ENCODE measurements around the gene WBP1L.
"Not testable (repeated sequence)": the region's sequence is repeated elsewhere in the genome, so short reads cannot be mapped to it uniquely, and the experiment has no call there.

Gene WBP1L

DNA sequence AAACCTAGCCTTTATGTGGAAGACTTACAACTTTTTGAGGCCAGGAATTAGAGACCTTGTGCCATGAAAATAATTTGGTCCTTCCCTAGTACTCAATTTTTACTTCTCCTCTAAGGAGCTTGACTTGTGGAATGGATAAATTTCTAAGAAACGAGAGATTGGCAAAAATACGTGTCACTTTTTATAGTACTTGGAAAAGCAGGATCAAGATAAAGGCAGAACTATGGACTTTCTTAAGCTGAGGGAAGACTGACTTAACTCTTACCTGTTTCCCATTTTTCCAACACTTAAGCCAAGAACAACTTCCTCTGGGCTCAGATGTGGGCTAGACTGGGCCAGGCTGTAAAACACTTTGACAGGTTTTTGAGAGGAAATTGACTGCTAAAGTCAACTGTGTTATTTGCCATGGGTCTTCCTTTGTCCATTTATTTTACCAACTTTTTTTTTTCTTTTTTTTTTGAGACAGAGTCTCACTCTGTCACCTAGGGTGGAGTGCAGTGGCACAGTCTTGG is 2.0 kb upstream of the WBP1L start:
- no peaks in the 10 kb centered on the region for H3K27me3 Mint-ChIP-seq
- no peaks in the 10 kb centered on the region for H3K36me3 Mint-ChIP-seq
- no peak overlapping the region for H3K4me3 Mint-ChIP-seq
- H3K27ac Mint-ChIP-seq: no peak overlapping the region
- peaks cover 6% of the 10 kb centered on the region for H3K9me3 Mint-ChIP-seq
- peaks cover 39% of the 10 kb centered on the region for H3K4me1 Mint-ChIP-seq

GRCh38 chr10:102742313-102742712 is 1.4 kb upstream of the WBP1L start:
- H3K4me3 Mint-ChIP-seq, H3K27ac Mint-ChIP-seq, H3K9me3 Mint-ChIP-seq, H3K27me3 Mint-ChIP-seq, H3K36me3 Mint-ChIP-seq: not testable (repeated sequence)
- peaks cover 41% of the 10 kb centered on the region for H3K4me1 Mint-ChIP-seq

GRCh38 chr10:102743078-102743587 is 615 bp upstream of the WBP1L start:
- no peaks in the 10 kb centered on the region for H3K27me3 Mint-ChIP-seq
- H3K4me1 Mint-ChIP-seq: peaks cover 42% of the 10 kb centered on the region
- H3K9me3 Mint-ChIP-seq: peaks cover 6% of the 10 kb centered on the region
- peak overlapping the region; percentile 95 for H3K27ac Mint-ChIP-seq
- H3K36me3 Mint-ChIP-seq: no peaks in the 10 kb centered on the region
- H3K4me3 Mint-ChIP-seq: peak overlapping the region; percentile 90

GRCh38 chr10:102744374-102745051 is 765 bp downstream of the WBP1L start:
- Mint-ChIP-seq H3K4me3 (peak overlapping the region; percentile 90), H3K9me3 (peaks cover 6% of the 10 kb centered on the region)

DNA sequence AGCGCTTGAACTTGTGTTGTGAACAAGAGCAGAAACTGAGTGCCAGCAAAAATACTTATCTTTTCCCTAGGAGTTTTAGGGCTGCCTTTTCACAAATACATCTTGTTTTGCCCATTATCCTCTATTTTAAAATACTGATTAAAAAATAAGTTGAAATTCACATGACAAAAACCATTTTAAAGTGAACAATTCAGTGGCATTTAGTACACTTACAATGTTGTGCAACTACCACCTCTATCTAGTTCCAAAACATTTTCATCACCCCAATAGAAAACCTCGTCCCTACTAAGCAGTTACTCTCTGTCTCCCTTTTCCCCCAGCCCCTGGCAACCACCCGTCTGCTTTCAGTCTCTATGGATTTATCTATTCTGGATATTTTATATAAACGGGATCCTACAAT is 1.4 kb downstream of the WBP1L start:
- Mint-ChIP-seq H3K27me3 (no peaks in the 10 kb centered on the region), H3K27ac (peak overlapping the region; percentile 33)

More at GRCh38 chr10:102744374-102745051, 765 bp downstream of the WBP1L start:
- peak overlapping the region; percentile 81 for H3K27ac Mint-ChIP-seq
- H3K4me1 Mint-ChIP-seq: peaks cover 51% of the 10 kb centered on the region
- peaks cover 4% of the 10 kb centered on the region for H3K36me3 Mint-ChIP-seq
- no peaks in the 10 kb centered on the region for H3K27me3 Mint-ChIP-seq

DNA sequence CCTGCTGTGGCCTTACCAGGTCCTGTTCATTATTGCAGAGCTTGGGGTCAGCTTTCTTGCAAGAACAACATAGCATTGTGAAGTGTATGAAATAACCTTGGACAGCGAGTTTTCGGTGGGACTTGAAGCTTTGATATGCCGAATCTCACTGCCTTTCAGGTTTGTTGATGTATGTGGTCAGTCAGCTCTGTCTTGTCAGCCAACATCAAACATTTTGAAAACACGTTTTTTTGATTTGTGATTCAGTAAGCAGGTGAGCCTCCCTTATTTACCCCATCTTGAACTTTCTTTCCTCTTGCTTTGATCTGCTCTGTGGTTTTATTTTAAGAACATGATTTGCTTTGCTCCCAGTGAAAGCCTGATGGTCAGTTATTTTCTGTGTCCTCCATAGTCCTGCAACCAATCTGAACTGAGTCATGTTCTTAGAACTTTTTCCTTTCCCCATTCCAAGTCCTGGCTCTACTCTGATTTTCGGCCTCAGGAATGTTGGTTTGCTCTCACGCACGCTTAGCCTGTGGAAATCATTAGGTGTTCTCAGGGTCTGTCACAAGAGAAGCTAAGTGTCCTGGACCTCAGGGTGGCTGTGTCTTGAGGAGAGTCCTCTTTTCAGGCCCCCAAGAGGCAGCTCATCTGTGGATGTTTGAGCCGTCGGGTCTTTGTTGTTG is 8.7 kb downstream of the WBP1L start:
- Mint-ChIP-seq H3K4me1 (peaks cover 56% of the 10 kb centered on the region), H3K27me3 (no peaks in the 10 kb centered on the region), H3K36me3 (peaks cover 4% of the 10 kb centered on the region), H3K4me3 (no peak overlapping the region), H3K27ac (peak overlapping the region; percentile 21), H3K9me3 (no peaks in the 10 kb centered on the region)

More for the DNA sequence above, 1.4 kb downstream of the WBP1L start:
- Mint-ChIP-seq H3K4me1 (peaks cover 51% of the 10 kb centered on the region), H3K9me3 (peaks cover 6% of the 10 kb centered on the region), H3K36me3 (peaks cover 4% of the 10 kb centered on the region), H3K4me3 (peak overlapping the region; percentile 90)

DNA sequence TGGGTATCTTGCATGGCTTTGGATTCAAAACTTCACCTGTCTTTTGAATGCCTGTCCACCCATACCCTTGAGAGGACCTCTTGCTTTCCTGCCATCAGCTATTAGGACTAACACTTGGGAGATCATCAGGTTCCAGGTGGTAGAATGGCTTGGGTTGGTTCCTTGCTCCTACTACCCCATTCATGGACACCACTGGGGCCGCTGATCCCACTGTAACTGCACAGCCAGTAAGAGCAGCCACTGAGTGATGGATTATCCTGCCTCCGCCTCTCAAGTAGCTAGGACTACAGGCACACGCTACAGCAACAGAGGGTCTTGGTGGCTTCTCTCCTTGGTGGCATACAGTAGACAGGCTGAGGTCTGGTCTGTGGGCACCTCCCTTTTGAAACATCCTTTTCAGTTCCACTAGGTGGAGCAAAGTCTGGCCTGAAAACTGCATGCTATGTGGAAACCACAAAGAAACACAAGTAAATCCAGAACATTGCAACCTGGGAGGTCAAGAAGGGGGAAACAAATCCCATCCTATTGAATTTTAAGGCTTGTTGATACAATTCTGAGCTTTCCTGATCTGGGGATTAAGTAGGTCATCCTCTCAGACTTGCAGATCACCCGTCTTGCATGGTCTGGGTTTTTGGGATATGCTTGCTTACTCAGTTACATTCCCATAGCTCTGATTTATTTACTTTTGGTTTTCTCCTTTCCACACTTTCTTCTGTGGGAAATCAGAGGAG is 9.4 kb downstream of the WBP1L start:
- H3K4me1 Mint-ChIP-seq: peaks cover 58% of the 10 kb centered on the region
- no peak overlapping the region for H3K27ac Mint-ChIP-seq
- no peak overlapping the region for H3K4me3 Mint-ChIP-seq
- no peaks in the 10 kb centered on the region for H3K27me3 Mint-ChIP-seq
- no peaks in the 10 kb centered on the region for H3K9me3 Mint-ChIP-seq
- H3K36me3 Mint-ChIP-seq: peaks cover 4% of the 10 kb centered on the region

GRCh38 chr10:102753718-102754117 is 10.0 kb downstream of the WBP1L start:
- Mint-ChIP-seq H3K36me3 (peaks cover 1% of the 10 kb centered on the region), H3K27ac (no peak overlapping the region), H3K9me3 (no peaks in the 10 kb centered on the region), H3K4me1 (peaks cover 58% of the 10 kb centered on the region), H3K4me3 (no peak overlapping the region), H3K27me3 (no peaks in the 10 kb centered on the region)

DNA sequence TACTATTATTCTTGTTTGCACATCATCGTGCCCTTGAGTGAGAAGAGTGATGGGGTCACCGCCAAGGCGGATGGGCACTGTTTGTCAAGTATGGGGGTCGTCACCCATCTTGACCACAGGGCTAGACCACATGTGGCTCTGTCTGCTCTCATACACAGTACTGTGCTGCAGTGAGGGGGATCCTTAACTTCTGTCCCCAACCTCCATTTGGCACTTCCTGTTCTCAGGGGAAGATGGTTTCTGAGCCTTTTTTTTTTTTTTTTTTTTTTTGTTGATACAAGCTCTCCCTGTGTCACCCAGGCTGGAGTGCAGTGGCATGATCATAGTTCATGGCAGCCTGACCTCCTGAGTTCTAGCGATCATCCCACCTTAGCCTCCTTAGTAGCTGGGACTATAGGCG is 13.6 kb downstream of the WBP1L start:
- Mint-ChIP-seq H3K27ac (no peak overlapping the region), H3K4me1 (peaks cover 53% of the 10 kb centered on the region), H3K36me3 (peaks cover 5% of the 10 kb centered on the region)

GRCh38 chr10:102758240-102758932 is 14.6 kb downstream of the WBP1L start:
- peaks cover 46% of the 10 kb centered on the region for H3K4me1 Mint-ChIP-seq
- H3K36me3 Mint-ChIP-seq: peaks cover 5% of the 10 kb centered on the region
- H3K9me3 Mint-ChIP-seq: no peaks in the 10 kb centered on the region
- no peaks in the 10 kb centered on the region for H3K27me3 Mint-ChIP-seq
- no peak overlapping the region for H3K4me3 Mint-ChIP-seq
- H3K27ac Mint-ChIP-seq: peak overlapping the region; percentile 2

More for the DNA sequence above, 13.6 kb downstream of the WBP1L start:
- Mint-ChIP-seq H3K4me3 (no peak overlapping the region), H3K27me3 (no peaks in the 10 kb centered on the region), H3K9me3 (no peaks in the 10 kb centered on the region)

DNA sequence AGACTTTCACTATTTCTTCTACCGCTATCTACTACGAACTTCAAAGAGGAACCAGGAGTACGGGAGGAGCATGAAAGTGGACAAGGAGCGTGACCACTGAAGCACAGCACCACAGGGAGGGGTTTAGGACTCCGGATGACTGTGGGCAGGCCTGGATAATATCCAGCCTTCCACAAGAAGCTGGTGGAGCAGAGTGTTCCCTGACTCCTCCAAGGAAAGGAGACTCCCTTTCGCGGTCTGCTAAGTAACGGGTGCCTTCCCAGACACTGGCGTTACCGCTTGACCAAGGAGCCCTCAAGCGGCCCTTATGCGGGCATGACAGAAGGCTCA is 15.2 kb downstream of the WBP1L start:
- not testable (repeated sequence) for H3K4me3 Mint-ChIP-seq, H3K36me3 Mint-ChIP-seq, H3K27me3 Mint-ChIP-seq, H3K9me3 Mint-ChIP-seq
- H3K27ac Mint-ChIP-seq: peak overlapping the region; percentile 2
- H3K4me1 Mint-ChIP-seq: peaks cover 41% of the 10 kb centered on the region

- H3K4me1 Mint-ChIP-seq: peaks cover 44% of the 10 kb centered on the region
- no peaks in the 10 kb centered on the region for H3K27me3 Mint-ChIP-seq
- H3K4me3 Mint-ChIP-seq: no peak overlapping the region
- no peaks in the 10 kb centered on the region for H3K9me3 Mint-ChIP-seq
- no peak overlapping the region for H3K27ac Mint-ChIP-seq
- peaks cover 5% of the 10 kb centered on the region for H3K36me3 Mint-ChIP-seq
These were observed 15.9 kb downstream of the WBP1L start for GRCh38 chr10:102759497-102760210.

- H3K4me3 Mint-ChIP-seq: no peak overlapping the region
- peaks cover 48% of the 10 kb centered on the region for H3K4me1 Mint-ChIP-seq
- H3K9me3 Mint-ChIP-seq: no peaks in the 10 kb centered on the region
- no peak overlapping the region for H3K27ac Mint-ChIP-seq
- no peaks in the 10 kb centered on the region for H3K27me3 Mint-ChIP-seq
- peaks cover 8% of the 10 kb centered on the region for H3K36me3 Mint-ChIP-seq
These were observed 18.2 kb downstream of the WBP1L start for GRCh38 chr10:102761981-102762380.

DNA sequence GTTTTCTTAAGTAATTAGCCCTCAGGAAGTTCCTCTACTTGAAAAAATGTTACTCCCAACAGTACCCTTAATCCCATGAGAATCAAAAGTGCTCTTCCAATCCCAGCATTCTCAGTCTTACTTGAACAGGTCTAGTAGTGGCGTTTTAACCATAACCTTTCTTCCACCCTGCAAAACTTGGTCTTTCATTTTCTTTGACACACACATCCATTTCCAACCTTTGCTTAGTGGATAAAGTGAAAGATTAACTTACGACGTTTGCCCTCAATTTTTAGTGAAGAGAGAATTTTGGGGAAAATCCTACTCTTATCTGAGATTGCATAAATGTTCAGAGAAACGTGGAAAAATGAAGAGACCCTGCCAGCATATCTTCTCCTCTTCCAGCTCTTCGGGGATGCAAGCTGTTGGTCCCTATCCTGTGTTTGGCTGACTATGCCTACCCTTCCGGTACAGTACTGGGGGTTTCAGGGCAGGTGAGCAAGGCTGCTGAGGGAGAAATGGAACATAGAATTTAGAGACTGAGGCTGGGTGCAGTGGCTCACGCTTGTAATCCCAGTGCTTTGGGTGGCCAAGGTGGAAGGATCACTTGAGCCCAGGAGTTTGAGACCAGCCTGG is 18.8 kb downstream of the WBP1L start:
- Mint-ChIP-seq H3K4me3 (no peak overlapping the region), H3K27me3 (no peaks in the 10 kb centered on the region), H3K36me3 (peaks cover 9% of the 10 kb centered on the region), H3K27ac (no peak overlapping the region), H3K4me1 (peaks cover 49% of the 10 kb centered on the region), H3K9me3 (no peaks in the 10 kb centered on the region)

Data from activated naive CD4-positive, alpha-beta T cell treated with anti-CD3 and anti-CD28 coated beads, Interleukin-2, amount 50 U/mL, for 24 hours (primary cell).